Activated B cell treated with CpG ODN at 0.5 μM for 24 hours (primary cell): ENCODE data around the gene ARFIP1. TPM values are rescaled to one million over a fixed set of nuclear protein-coding genes. Genes with fewer than 3 reads are reported as not detected.
"Not testable (repeated sequence)": the region's sequence is repeated elsewhere in the genome, so short reads cannot be mapped to it uniquely, and the experiment has no call there.

ENCODE experiments used
- ATAC-seq: fragments of 200-7000 bp; cut with Tn5 transposase; one replicate; pipeline ENCODE4 v1.10.0; 2021; ENCODE audit warnings: low read depth, mild to moderate bottlenecking, moderate library complexity
- CTCF ChIA-PET: fragments of 350-600 bp; sonication (Branson Sonifier 250); formaldehyde crosslinking; loops from one replicate; lab custom pipeline; 2021; ENCODE audit warnings: antibody characterized with exemption; lab: Charles Lee
- POLR2A ChIA-PET: fragments of 350-600 bp; sonication (Branson Sonifier 250); formaldehyde crosslinking; loops from one replicate; lab custom pipeline; 2021; ENCODE audit warnings: antibody characterized with exemption; lab: Charles Lee
- DNase-seq: peaks from one replicate; pipeline ENCODE4 v3.0.0; 2022
- H3K27ac Mint-ChIP-seq: one replicate; pipeline ENCODE4 v1.8.0; 2020; ENCODE audit warnings: mixed read lengths
- H3K27me3 Mint-ChIP-seq: one replicate; pipeline ENCODE4 v1.8.0; 2021; ENCODE audit warnings: mixed read lengths
- H3K36me3 Mint-ChIP-seq: one replicate; pipeline ENCODE4 v1.8.0; 2021; ENCODE audit warnings: low read depth, mixed read lengths
- H3K4me1 Mint-ChIP-seq: one replicate; pipeline ENCODE4 v1.8.0; 2021; ENCODE audit warnings: mixed read lengths
- H3K4me3 Mint-ChIP-seq: one replicate; pipeline ENCODE4 v1.8.0; 2020; ENCODE audit warnings: mild to moderate bottlenecking, mixed read lengths
- H3K9me3 Mint-ChIP-seq: one replicate; pipeline ENCODE4 v1.8.0; 2020; ENCODE audit warnings: mixed read lengths
- CTCF ChIP-seq: fragments of 200-600 bp; IDR thresholded peaks from one replicate; pipeline ENCODE4 v1.8.0; 2022; ENCODE audit warnings: antibody characterized with exemption, mild to moderate bottlenecking
- intact Hi-C: fragments of 100-400 bp; cut with micrococcal nuclease; formaldehyde crosslinking; loops from one replicate; pipeline ENCODE4 v1.15.1; 2024
- total RNA-seq: library from RNA; stranded (reverse); gene quantifications from 2 replicates; pipeline ENCODE4 v1.2.3, GENCODE V29; 2022

The ARFIP1 gene
- total RNA-seq, 1 donor from 2014 or later: 19.5 TPM

GRCh38 chr4:152836936-152837335 is 57.2 kb downstream of the ARFIP1 start:
- Mint-ChIP-seq H3K27me3 (no peaks in the 10 kb centered on the region), H3K27ac (no peak overlapping the region), H3K4me1 (peaks cover 16% of the 10 kb centered on the region), H3K36me3 (peaks cover 57% of the 10 kb centered on the region), H3K9me3 (peaks cover 6% of the 10 kb centered on the region), H3K4me3 (no peak overlapping the region)
- ChIA-PET POLR2A (no interaction called here), CTCF (no interaction called here)
- TF ChIP-seq CTCF: no peak
- DNase-seq (no peak), ATAC-seq (no peak)
- intact Hi-C loops: no loop called here

GRCh38 chr4:152839729-152840128 is 60.0 kb downstream of the ARFIP1 start:
- intact Hi-C loops, H3K27ac Mint-ChIP-seq, H3K4me3 Mint-ChIP-seq, H3K27me3 Mint-ChIP-seq, DNase-seq, POLR2A ChIA-PET, CTCF ChIA-PET, ATAC-seq, H3K9me3 Mint-ChIP-seq: not testable (repeated sequence)
- Mint-ChIP-seq H3K36me3 (peaks cover 35% of the 10 kb centered on the region), H3K4me1 (peaks cover 16% of the 10 kb centered on the region)

GRCh38 chr4:152843481-152844090 is 63.8 kb downstream of the ARFIP1 start:
- H3K36me3 Mint-ChIP-seq: peaks cover 11% of the 10 kb centered on the region
- no peak for TF ChIP-seq CTCF
- CTCF ChIA-PET: interaction anchor here (0.9 kb wide), 1 partner anchor 284 kb away, joined by 3 read pairs; no protein-coding TSS in a partner anchor
- peaks cover 17% of the 10 kb centered on the region for H3K4me1 Mint-ChIP-seq
- ATAC-seq: no peak
- no peak for DNase-seq
- POLR2A ChIA-PET: no interaction called here
- intact Hi-C loops: no loop called here
- no peak overlapping the region for H3K27ac Mint-ChIP-seq
- H3K9me3 Mint-ChIP-seq: peaks cover 6% of the 10 kb centered on the region
- no peaks in the 10 kb centered on the region for H3K27me3 Mint-ChIP-seq
- no peak overlapping the region for H3K4me3 Mint-ChIP-seq

- Mint-ChIP-seq H3K27ac (no peak overlapping the region), H3K4me3 (no peak overlapping the region), H3K9me3 (peaks cover 4% of the 10 kb centered on the region), H3K27me3 (no peaks in the 10 kb centered on the region), H3K4me1 (peaks cover 25% of the 10 kb centered on the region), H3K36me3 (peaks cover 6% of the 10 kb centered on the region)
- ChIA-PET POLR2A (interaction anchor here (0.7 kb wide), 1 partner anchor 275 kb away, joined by 5 read pairs; no protein-coding TSS in a partner anchor), CTCF (interaction anchor here (1.0 to 7.6 kb wide), 5 partner anchors 35 to 282 kb away, joined by 3 to 84 read pairs (median 16); no protein-coding TSS in a partner anchor)
- DNase-seq (no peak), ATAC-seq (no peak)
- no peak for TF ChIP-seq CTCF
- intact Hi-C loops: loop anchor here (2.0 kb wide), 1 partner anchor 69 kb away; the partner anchor contains the start of genes ARFIP1 and TIGD4
These were observed 67.6 kb downstream of the ARFIP1 start for GRCh38 chr4:152847376-152847775.

GRCh38 chr4:152848508-152848907 is 68.8 kb downstream of the ARFIP1 start:
- CTCF ChIA-PET: interaction anchor here (1.2 to 7.6 kb wide), 5 partner anchors 69 to 281 kb away, joined by 3 to 84 read pairs (median 16); partner anchors contain the start of genes ARFIP1 and TIGD4
- peaks cover 25% of the 10 kb centered on the region for H3K4me1 Mint-ChIP-seq
- H3K9me3 Mint-ChIP-seq: peaks cover 13% of the 10 kb centered on the region
- no peak for TF ChIP-seq CTCF
- H3K36me3 Mint-ChIP-seq: peaks cover 15% of the 10 kb centered on the region
- no peaks in the 10 kb centered on the region for H3K27me3 Mint-ChIP-seq
- ATAC-seq (no peak), DNase-seq (no peak)
- intact Hi-C loops: no loop called here
- POLR2A ChIA-PET: no interaction called here
- H3K4me3 Mint-ChIP-seq: no peak overlapping the region
- no peak overlapping the region for H3K27ac Mint-ChIP-seq
